K562 (cell line): ENCODE results near the gene DPEP3. TPM values are rescaled to one million over a fixed set of nuclear protein-coding genes. Genes with fewer than 3 reads are reported as not detected.

ENCODE experiments used
- ATAC-seq: fragments of 200-7000 bp; cut with Tn5 transposase; 3 replicates; pipeline ENCODE4 v1.9.1; 2020; ENCODE audit warnings: moderate library complexity
- BruUV-seq: library from RNA; stranded (reverse); fragments of 400-500 nt; replicated peaks from 2 replicates; lab custom pipeline; 2021; lab: Mats Ljungman, UMichigan
- CTCF ChIA-PET: fragments of 300-600 bp; formaldehyde crosslinking; extraction: SDS; loops from one replicate; lab custom pipeline; 2021; ENCODE audit warnings: low intra/inter-chr PET ratio; lab: Yijun Ruan, JAX
- POLR2A ChIA-PET: fragments of 300-600, 350-650 bp; sonication (Branson Sonifier 250); formaldehyde crosslinking; extraction: SDS; loops from one replicate; lab custom pipeline; 2021; ENCODE audit warnings: antibody characterized with exemption, inconsistent platforms; lab: Yijun Ruan, JAX
- DNase-seq, 4 experiments: peaks; one replicate each; pipeline versions ENCODE4 v3.0.0 to v3.0.0-alpha.2; 2011 to 2018; ENCODE audit warnings: low spot score in 3 of 4, mixed read lengths in 3 of 4; ENCODE audit errors: extremely low read depth in 1 of 4
- FAIRE-seq: peaks from 2 replicates; lab custom pipeline; 2011; peaks lifted over from hg19 to GRCh38; lab: Jason Lieb, UNC
- H2AFZ ChIP-seq: 2 replicates; pipeline ENCODE4 v1.6.0; 2011; ENCODE audit warnings: low read depth, low read length, control low read depth, inconsistent platforms
- H3K27ac ChIP-seq: fragments of 200-600 bp; 3 replicates; pipeline ENCODE4 v1.8.0; 2011; ENCODE audit warnings: low read depth, mild to moderate bottlenecking, control low read depth, inconsistent platforms, low read length, moderate library complexity, mixed read lengths; ENCODE audit errors: extremely low read depth
- H3K27me3 ChIP-seq, 2 experiments: fragments of 300-600 bp in 1 of 2; 2 replicates in 1 of 2; 3 replicates in 1 of 2; pipeline versions ENCODE4 v1.6.0 to v1.8.0; 2011; ENCODE audit warnings: inconsistent platforms in 2 of 2, low read length in 2 of 2, mild to moderate bottlenecking in 1 of 2, mixed read lengths in 1 of 2, moderate library complexity in 1 of 2; ENCODE audit not compliant: control insufficient read depth in 2 of 2, insufficient read depth in 2 of 2
- H3K36me3 ChIP-seq: fragments of 300-600 bp; 3 replicates; pipeline ENCODE4 v1.8.0; 2011; ENCODE audit warnings: mild to moderate bottlenecking, low read length, inconsistent platforms; ENCODE audit not compliant: control insufficient read depth, insufficient read depth
- H3K4me1 ChIP-seq, 2 experiments: fragments of 200-600 bp in 1 of 2; replicated peaks in 1 of 2; 2 replicates in 1 of 2; 3 replicates in 1 of 2; pipeline versions ENCODE4 v1.5.1 to v1.8.0; 2011; ENCODE audit warnings: inconsistent platforms in 2 of 2, low read length in 2 of 2, mild to moderate bottlenecking in 1 of 2, mixed read lengths in 1 of 2, moderate library complexity in 1 of 2; ENCODE audit not compliant: control insufficient read depth in 2 of 2, insufficient read depth in 2 of 2
- H3K4me2 ChIP-seq: 2 replicates; pipeline ENCODE4 v1.6.1; 2011; ENCODE audit warnings: low read length, control low read depth, inconsistent platforms, mixed read lengths; ENCODE audit not compliant: insufficient read depth
- H3K4me3 ChIP-seq: fragments of 200-600 bp; sonication (generic), shearing (Covaris generic); 2 replicates; pipeline ENCODE4 v1.5.1; 2016; ENCODE audit warnings: control low read depth, inconsistent platforms
- H3K79me2 ChIP-seq: fragments of 200-600 bp; 3 replicates; pipeline ENCODE4 v1.8.0; 2011; ENCODE audit warnings: low read length, inconsistent platforms; ENCODE audit not compliant: control insufficient read depth, insufficient read depth
- H3K9ac ChIP-seq, 2 experiments: 2 replicates each; pipeline versions ENCODE4 v1.6.0 to v1.6.1; 2011; ENCODE audit warnings: low read depth in 2 of 2, low read length in 2 of 2, control low read depth in 1 of 2, inconsistent platforms in 1 of 2, mild to moderate bottlenecking in 1 of 2, mixed read lengths in 1 of 2; ENCODE audit not compliant: insufficient read depth in 1 of 2
- H3K9me1 ChIP-seq: one replicate; pipeline ENCODE4 v1.6.0; 2011; ENCODE audit warnings: inconsistent platforms, mild to moderate bottlenecking, low read length, moderate library complexity; ENCODE audit not compliant: control insufficient read depth, insufficient read depth
- H3K9me3 ChIP-seq: replicated peaks from 2 replicates; pipeline ENCODE4 v1.5.1; 2011; ENCODE audit warnings: low read depth, low read length, inconsistent platforms; ENCODE audit not compliant: control insufficient read depth, insufficient read depth
- H4K20me1 ChIP-seq: replicated peaks from 2 replicates; pipeline ENCODE4 v1.6.1; 2011; ENCODE audit warnings: low read length, inconsistent platforms, mixed read lengths; ENCODE audit not compliant: control insufficient read depth, insufficient read depth
- ARID2 ChIP-seq: fragments of 450-650 bp; IDR thresholded peaks from 2 replicates; pipeline ENCODE4 v1.6.1; 2017; ENCODE audit warnings: antibody characterized with exemption, mild to moderate bottlenecking
- HNRNPH1 ChIP-seq: fragments of 200-400 bp; formaldehyde crosslinking; optimal IDR thresholded peaks from 2 replicates; pipeline ENCODE3; 2017; ENCODE audit warnings: low read depth, mild to moderate bottlenecking, low read length, moderate library complexity
- ZNF707 ChIP-seq: fragments of 250-450 bp; sonication (Bioruptor Pico); conservative IDR thresholded peaks from 2 replicates; pipeline ENCODE4 v1.8.0; 2022; ENCODE audit warnings: inconsistent platforms, mild to moderate bottlenecking, moderate library complexity
- WGBS: fragments of 100-300 bp; shearing (Covaris generic); methylation state at CpG from one replicate; pipeline ENCODE4 v1.1.6; 2016; ENCODE audit warnings: low coverage, mixed read lengths; ENCODE audit not compliant: insufficient coverage; ENCODE audit errors: missing lambda C conversion rate; 5-methylcytosine and 5-hydroxymethylcytosine counted together
- in situ Hi-C: fragments of 300-500 bp; cut with MboI; formaldehyde crosslinking; loops from 4 replicates; pipeline ENCODE4 v1.15.0; 2018; ENCODE audit warnings: inconsistent platforms, mixed read lengths
- intact Hi-C: fragments of 100-400 bp; cut with micrococcal nuclease; formaldehyde crosslinking; loops from 2 replicates; pipeline ENCODE4 v1.14.2; 2022
- polyA plus RNA-seq, 8 experiments: library from polyadenylated mRNA; depleted of rRNA in 4 of 8; stranded (reverse) in 5 of 8; unstranded in 3 of 8; fragments of >200 nt; fragmentation: Nextera tagmentation in 2 of 8; fragmentation: Illumina TruSeq in 1 of 8; extraction: Ambion mirVana in 2 of 8; extraction: Trizol in 1 of 8; gene quantifications; 2 replicates each; pipeline versions ENCODE4 v1.2.1 to v1.2.3, GENCODE V29; 2011 to 2014; ENCODE audit warnings: inconsistent platforms in 1 of 8, missing spikeins in 1 of 8
- small RNA-seq: library from RNA; depleted of rRNA; stranded (forward); fragments of <200 nt; gene quantifications from one replicate; pipeline ENCODE3, GENCODE V24; 2014
- total RNA-seq, 7 experiments: library from RNA; depleted of rRNA in 6 of 7; stranded (reverse); fragments of >200 nt in 6 of 7; fragmentation: Illumina TruSeq in 2 of 7; extraction: Trizol in 2 of 7; gene quantifications; 2 replicates each; pipeline versions ENCODE4 v1.2.1 to v1.2.3, GENCODE V29; 2011 to 2021; ENCODE audit warnings: low replicate concordance in 1 of 7

The DPEP3 gene
- total and polyA plus RNA-seq, 9 of the 15 experiments (the other 6 are each of a cell fraction or from before 2014, with no cell fraction given) = not detected

- DNase-seq = no peak
- peaks cover 3% of the 10 kb centered on the region for H3K9me1 ChIP-seq
- in situ Hi-C loops = loop anchor here (5.0 to 10.0 kb wide), 3 partner anchors 109 to 401 kb away; partner anchors contain the start of genes C16orf86, ENKD1 and RIPOR1
- H3K9me3 ChIP-seq = no peaks in the 10 kb centered on the region
- H3K79me2 ChIP-seq = no peaks in the 10 kb centered on the region
- intact Hi-C loops = no loop called here
- TF ChIP-seq ARID2 (no peak), HNRNPH1 (no peak), ZNF707 (no peak)
- no peak overlapping the region for H3K4me3 ChIP-seq
- no peak for ATAC-seq
- FAIRE-seq = no peak
- 51% methylated on average over 13 of the region's 13 CpGs for WGBS
- CTCF ChIA-PET = interaction anchor here (0.6 to 1.7 kb wide), 5 partner anchors 41 to 254 kb away, joined by 3 to 6 read pairs (median 4); partner anchors contain the start of gene NRN1L
- peaks cover 11% of the 10 kb centered on the region; the same call in 1 of the 3 replicates for H3K36me3 ChIP-seq
- peak overlapping the region in 1 of 2 experiments; percentile 15; a peak in 1 of 4 replicates for H3K9ac ChIP-seq
- H3K27ac ChIP-seq = no peak overlapping the region
- H4K20me1 ChIP-seq = peaks cover 22% of the 10 kb centered on the region
- BruUV-seq = no TSS peak
- no peak overlapping the region for H2AFZ ChIP-seq
- H3K4me2 ChIP-seq = no peak overlapping the region
- no peaks in the 10 kb centered on the region for H3K27me3 ChIP-seq
- POLR2A ChIA-PET = interaction anchor here (0.7 to 1.0 kb wide), 3 partner anchors 10 to 32 kb away, joined by 3 read pairs; no protein-coding TSS in a partner anchor
- H3K4me1 ChIP-seq = peaks cover 13 to 37% of the 10 kb centered on the region in 2 experiments
These were observed 54.0 kb downstream of the DPEP3 start for GRCh38 chr16:67926181-67926750.

Small RNA genes lying within 50 kb of the gene (small RNA-seq; reads per million reads assigned to genes)
- not detected for gene RNU6-359P

Other genes starting within 250 kb of the DPEP3 start
Only the 7 nearest of the 17 such genes appear.
- gene PSMB10, start 43.6 kb downstream of the DPEP3 start, total RNA-seq (2014; rRNA removed) = 101 and 105 TPM in 2 replicates
- 17.9 and 24.9 TPM in 2 replicates for gene PSMB10, start 43.6 kb downstream of the DPEP3 start, total RNA-seq (2014; rRNA removed; fragmentation: Illumina TruSeq; extraction: Trizol)
- gene PSMB10, start 43.6 kb downstream of the DPEP3 start, total RNA-seq (2015; rRNA removed; fragmentation: Illumina TruSeq; extraction: Trizol) = 53.1 and 53.4 TPM in 2 replicates
- gene PSMB10, start 43.6 kb downstream of the DPEP3 start, total RNA-seq (2021) = 73.0 and 73.1 TPM in 2 replicates
- 17.3 and 21.0 TPM in 2 replicates for gene PSMB10, start 43.6 kb downstream of the DPEP3 start, polyA plus RNA-seq (2011; rRNA removed)
- gene PSMB10, start 43.6 kb downstream of the DPEP3 start, polyA plus RNA-seq (2014; fragmentation: Illumina TruSeq; extraction: Trizol) = 11.7 and 44.6 TPM in 2 replicates
- 10 to 100 TPM; 33.5 to 51.0 TPM for gene PSMB10, start 43.6 kb downstream of the DPEP3 start, polyA plus RNA-seq (2014; fragmentation: Nextera tagmentation; extraction: Ambion mirVana)
- 94.1 and 118 TPM in 2 replicates for gene PSMB10, start 43.6 kb downstream of the DPEP3 start, polyA plus RNA-seq (2014; rRNA removed)
- gene LCAT, start 36.4 kb downstream of the DPEP3 start, total RNA-seq (2014; rRNA removed) = 6.8 and 9.0 TPM in 2 replicates
- 3.0 and 3.2 TPM in 2 replicates for gene LCAT, start 36.4 kb downstream of the DPEP3 start, total RNA-seq (2014; rRNA removed; fragmentation: Illumina TruSeq; extraction: Trizol)
- gene LCAT, start 36.4 kb downstream of the DPEP3 start, total RNA-seq (2015; rRNA removed; fragmentation: Illumina TruSeq; extraction: Trizol) = 4.1 and 4.5 TPM in 2 replicates
- gene LCAT, start 36.4 kb downstream of the DPEP3 start, total RNA-seq (2021) = 14.2 and 21.0 TPM in 2 replicates
- gene LCAT, start 36.4 kb downstream of the DPEP3 start, polyA plus RNA-seq (2011; rRNA removed) = 6.7 and 14.9 TPM in 2 replicates
- gene LCAT, start 36.4 kb downstream of the DPEP3 start, polyA plus RNA-seq (2014; fragmentation: Illumina TruSeq; extraction: Trizol) = 5.0 and 5.6 TPM in 2 replicates
- gene LCAT, start 36.4 kb downstream of the DPEP3 start, polyA plus RNA-seq (2014; fragmentation: Nextera tagmentation; extraction: Ambion mirVana) = under 1 TPM; 0.46 to 0.94 TPM
- gene LCAT, start 36.4 kb downstream of the DPEP3 start, polyA plus RNA-seq (2014; rRNA removed) = 7.6 and 14.9 TPM in 2 replicates
- 15.0 and 16.9 TPM in 2 replicates for gene SLC12A4, start 11.9 kb downstream of the DPEP3 start, total RNA-seq (2014; rRNA removed)
- gene SLC12A4, start 11.9 kb downstream of the DPEP3 start, total RNA-seq (2014; rRNA removed; fragmentation: Illumina TruSeq; extraction: Trizol) = 9.9 and 10.0 TPM in 2 replicates
- 10.4 and 11.6 TPM in 2 replicates for gene SLC12A4, start 11.9 kb downstream of the DPEP3 start, total RNA-seq (2015; rRNA removed; fragmentation: Illumina TruSeq; extraction: Trizol)
- gene SLC12A4, start 11.9 kb downstream of the DPEP3 start, total RNA-seq (2021) = 32.8 and 43.5 TPM in 2 replicates
- gene SLC12A4, start 11.9 kb downstream of the DPEP3 start, polyA plus RNA-seq (2011; rRNA removed) = 22.9 and 48.4 TPM in 2 replicates
- gene SLC12A4, start 11.9 kb downstream of the DPEP3 start, polyA plus RNA-seq (2014; fragmentation: Illumina TruSeq; extraction: Trizol) = 24.1 and 30.0 TPM in 2 replicates
- 1 to 10 TPM in 1 of 2 experiments, under 1 TPM in 1; 0.75 to 1.8 TPM for gene SLC12A4, start 11.9 kb downstream of the DPEP3 start, polyA plus RNA-seq (2014; fragmentation: Nextera tagmentation; extraction: Ambion mirVana)
- gene SLC12A4, start 11.9 kb downstream of the DPEP3 start, polyA plus RNA-seq (2014; rRNA removed) = 25.1 and 32.7 TPM in 2 replicates
- gene DPEP2, start 19.0 kb upstream of the DPEP3 start, total RNA-seq (2014; rRNA removed) = 0.14 and 1.3 TPM in 2 replicates
- 0.18 and 0.35 TPM in 2 replicates for gene DPEP2, start 19.0 kb upstream of the DPEP3 start, total RNA-seq (2014; rRNA removed; fragmentation: Illumina TruSeq; extraction: Trizol)
- 0.49 and 0.76 TPM in 2 replicates for gene DPEP2, start 19.0 kb upstream of the DPEP3 start, total RNA-seq (2015; rRNA removed; fragmentation: Illumina TruSeq; extraction: Trizol)
- gene DPEP2, start 19.0 kb upstream of the DPEP3 start, total RNA-seq (2021) = 0.85 and 1.2 TPM in 2 replicates
- gene DPEP2, start 19.0 kb upstream of the DPEP3 start, polyA plus RNA-seq (2011; rRNA removed) = 0.81 and 1.6 TPM in 2 replicates
- 0.70 and 1.00 TPM in 2 replicates for gene DPEP2, start 19.0 kb upstream of the DPEP3 start, polyA plus RNA-seq (2014; fragmentation: Illumina TruSeq; extraction: Trizol)
- gene DPEP2, start 19.0 kb upstream of the DPEP3 start, polyA plus RNA-seq (2014; fragmentation: Nextera tagmentation; extraction: Ambion mirVana) = under 1 TPM; 0.24 to 0.38 TPM
- 0.36 and 0.81 TPM in 2 replicates for gene DPEP2, start 19.0 kb upstream of the DPEP3 start, polyA plus RNA-seq (2014; rRNA removed)
- not detected in 2 replicates for gene DPEP2NB, start 35.4 kb upstream of the DPEP3 start, total RNA-seq (2014; rRNA removed)
- gene DPEP2NB, start 35.4 kb upstream of the DPEP3 start, total RNA-seq (2014; rRNA removed; fragmentation: Illumina TruSeq; extraction: Trizol) = not detected in 2 replicates
- gene DPEP2NB, start 35.4 kb upstream of the DPEP3 start, total RNA-seq (2015; rRNA removed; fragmentation: Illumina TruSeq; extraction: Trizol) = not detected in 2 replicates
- not detected in 2 replicates for gene DPEP2NB, start 35.4 kb upstream of the DPEP3 start, total RNA-seq (2021)
- not detected in 2 replicates for gene DPEP2NB, start 35.4 kb upstream of the DPEP3 start, polyA plus RNA-seq (2011; rRNA removed)
- not detected in 2 replicates for gene DPEP2NB, start 35.4 kb upstream of the DPEP3 start, polyA plus RNA-seq (2014; fragmentation: Illumina TruSeq; extraction: Trizol)
- gene DPEP2NB, start 35.4 kb upstream of the DPEP3 start, polyA plus RNA-seq (2014; fragmentation: Nextera tagmentation; extraction: Ambion mirVana) = not detected
- gene DPEP2NB, start 35.4 kb upstream of the DPEP3 start, polyA plus RNA-seq (2014; rRNA removed) = not detected in 2 replicates
- gene DDX28, start 42.7 kb upstream of the DPEP3 start, total RNA-seq (2014; rRNA removed) = 21.1 and 27.1 TPM in 2 replicates
- gene DDX28, start 42.7 kb upstream of the DPEP3 start, total RNA-seq (2014; rRNA removed; fragmentation: Illumina TruSeq; extraction: Trizol) = 13.0 and 13.1 TPM in 2 replicates
- 15.9 and 16.3 TPM in 2 replicates for gene DDX28, start 42.7 kb upstream of the DPEP3 start, total RNA-seq (2015; rRNA removed; fragmentation: Illumina TruSeq; extraction: Trizol)
- gene DDX28, start 42.7 kb upstream of the DPEP3 start, total RNA-seq (2021) = 22.5 and 24.5 TPM in 2 replicates
- 17.6 and 21.9 TPM in 2 replicates for gene DDX28, start 42.7 kb upstream of the DPEP3 start, polyA plus RNA-seq (2011; rRNA removed)
- 13.7 and 15.5 TPM in 2 replicates for gene DDX28, start 42.7 kb upstream of the DPEP3 start, polyA plus RNA-seq (2014; fragmentation: Illumina TruSeq; extraction: Trizol)
- gene DDX28, start 42.7 kb upstream of the DPEP3 start, polyA plus RNA-seq (2014; fragmentation: Nextera tagmentation; extraction: Ambion mirVana) = 1 to 10 TPM; 2.8 to 3.5 TPM
- gene DDX28, start 42.7 kb upstream of the DPEP3 start, polyA plus RNA-seq (2014; rRNA removed) = 24.5 and 28.7 TPM in 2 replicates
- 22.3 and 22.5 TPM in 2 replicates for gene DUS2, start 42.8 kb upstream of the DPEP3 start, total RNA-seq (2014; rRNA removed)
- gene DUS2, start 42.8 kb upstream of the DPEP3 start, total RNA-seq (2014; rRNA removed; fragmentation: Illumina TruSeq; extraction: Trizol) = 17.8 and 20.9 TPM in 2 replicates
- 21.5 and 22.5 TPM in 2 replicates for gene DUS2, start 42.8 kb upstream of the DPEP3 start, total RNA-seq (2015; rRNA removed; fragmentation: Illumina TruSeq; extraction: Trizol)
- 21.7 and 25.6 TPM in 2 replicates for gene DUS2, start 42.8 kb upstream of the DPEP3 start, total RNA-seq (2021)
- 13.0 and 16.3 TPM in 2 replicates for gene DUS2, start 42.8 kb upstream of the DPEP3 start, polyA plus RNA-seq (2011; rRNA removed)
- 19.4 and 20.6 TPM in 2 replicates for gene DUS2, start 42.8 kb upstream of the DPEP3 start, polyA plus RNA-seq (2014; fragmentation: Illumina TruSeq; extraction: Trizol)
- gene DUS2, start 42.8 kb upstream of the DPEP3 start, polyA plus RNA-seq (2014; fragmentation: Nextera tagmentation; extraction: Ambion mirVana) = 1 to 10 TPM; 5.8 to 9.3 TPM
- gene DUS2, start 42.8 kb upstream of the DPEP3 start, polyA plus RNA-seq (2014; rRNA removed) = 13.3 and 15.1 TPM in 2 replicates